KMS-11 (cell line): ENCODE measurements around the gene NCR3LG1.

Experiments used
- H2AFZ ChIP-seq: fragments of 200-600 bp; sonication (generic); 2 replicates; pipeline ENCODE4 v1.6.1; 2016; ENCODE audit warnings: antibody characterized with exemption, mixed run types, low read depth
- H3K27ac ChIP-seq: fragments of 200-600 bp; sonication (generic); 2 replicates; pipeline ENCODE4 v1.6.1; 2016; ENCODE audit warnings: mild to moderate bottlenecking, mixed run types
- H3K27me3 ChIP-seq: fragments of 200-600 bp; sonication (generic); 2 replicates; pipeline ENCODE4 v1.6.1; 2017; ENCODE audit warnings: mild to moderate bottlenecking, low read depth, mixed run types, moderate library complexity; ENCODE audit not compliant: insufficient read depth
- H3K36me3 ChIP-seq: fragments of 200-600 bp; sonication (generic); 2 replicates; pipeline ENCODE4 v1.6.1; 2017; ENCODE audit warnings: mild to moderate bottlenecking, mixed run types; ENCODE audit not compliant: insufficient read depth
- H3K4me1 ChIP-seq: fragments of 200-600 bp; sonication (generic); 2 replicates; pipeline ENCODE4 v1.6.1; 2016; ENCODE audit warnings: mild to moderate bottlenecking, low read depth, mixed run types; ENCODE audit not compliant: poor library complexity, severe bottlenecking
- H3K4me2 ChIP-seq: fragments of 200-600 bp; sonication (generic); 2 replicates; pipeline ENCODE4 v1.7.0; 2016; ENCODE audit warnings: mild to moderate bottlenecking, mixed run types
- H3K4me3 ChIP-seq: fragments of 200-600 bp; sonication (generic); IDR thresholded peaks from 2 replicates; pipeline ENCODE4 v1.6.1; 2017; ENCODE audit warnings: low read depth, low read length, mixed read lengths; ENCODE audit not compliant: insufficient read depth
- H3K79me2 ChIP-seq: fragments of 200-600 bp; sonication (generic); 2 replicates; pipeline ENCODE4 v1.6.1; 2016; ENCODE audit warnings: low read depth, mixed run types; ENCODE audit not compliant: insufficient read depth
- H3K9ac ChIP-seq: fragments of 200-600 bp; sonication (generic); 2 replicates; pipeline ENCODE4 v1.6.1; 2016; ENCODE audit warnings: mild to moderate bottlenecking, mixed run types
- H4K20me1 ChIP-seq: fragments of 200-600 bp; sonication (generic); 2 replicates; pipeline ENCODE4 v1.6.1; 2016; ENCODE audit warnings: mild to moderate bottlenecking, mixed run types; ENCODE audit not compliant: insufficient read depth
- CTCF ChIP-seq: fragments of 200-600 bp; sonication (generic); conservative IDR thresholded peaks from 2 replicates; pipeline ENCODE4 v1.6.1; 2017; ENCODE audit warnings: low read depth, mild to moderate bottlenecking, antibody characterized with exemption, low read length, moderate library complexity, mixed read lengths

Gene NCR3LG1

GRCh38 chr11:17351510-17352176, at the start of gene NCR3LG1:
Gene NCR3LG1, plus strand, starts transcription at chr11:17351800. Its CDS starts 170 bp downstream, at chr11:17351970.
- no peak within 1 kb of the TSS for H3K4me2 ChIP-seq
- no peak within 1 kb of the TSS for H3K27ac ChIP-seq
- H4K20me1 ChIP-seq = no peaks in the 10 kb centered on the region
- H2AFZ ChIP-seq = no peak within 1 kb of the TSS
- no peak within 1 kb of the TSS for H3K9ac ChIP-seq
- no peaks in the 10 kb centered on the region for H3K79me2 ChIP-seq
- no peak within 1 kb of the TSS for H3K4me3 ChIP-seq
- H3K27me3 ChIP-seq = no peaks in the 10 kb centered on the region
- peaks cover 9% of the 10 kb centered on the region for H3K4me1 ChIP-seq
- no peaks in the 10 kb centered on the region for H3K36me3 ChIP-seq
- TF ChIP-seq CTCF = no peak

- Histone ChIP-seq H3K36me3 (no peaks in the 10 kb centered on the region), H3K4me3 (no peak overlapping the region), H3K79me2 (no peaks in the 10 kb centered on the region), H3K27me3 (no peaks in the 10 kb centered on the region), H2AFZ (no peak overlapping the region), H3K4me1 (peaks cover 13% of the 10 kb centered on the region), H3K27ac (no peak overlapping the region), H3K4me2 (no peak overlapping the region), H3K9ac (no peak overlapping the region), H4K20me1 (no peaks in the 10 kb centered on the region)
- no peak for TF ChIP-seq CTCF
These were observed 38.0 kb upstream of the NCR3LG1 start for GRCh38 chr11:17313349-17314231.

GRCh38 chr11:17314232-17314547, 37.4 kb upstream of the NCR3LG1 start:
- Histone ChIP-seq H3K9ac (no peak overlapping the region), H3K4me2 (no peak overlapping the region), H3K27ac (no peak overlapping the region), H3K4me3 (no peak overlapping the region), H3K4me1 (peaks cover 13% of the 10 kb centered on the region), H3K27me3 (no peaks in the 10 kb centered on the region), H4K20me1 (no peaks in the 10 kb centered on the region), H3K79me2 (no peaks in the 10 kb centered on the region), H2AFZ (no peak overlapping the region), H3K36me3 (no peaks in the 10 kb centered on the region)
- TF ChIP-seq CTCF = no peak

- H3K27ac ChIP-seq = no peak overlapping the region
- H3K4me3 ChIP-seq = no peak overlapping the region
- H3K4me1 ChIP-seq = peaks cover 13% of the 10 kb centered on the region
These were observed 36.6 kb upstream of the NCR3LG1 start for GRCh38 chr11:17314904-17315426.

More at GRCh38 chr11:17314904-17315426, 36.6 kb upstream of the NCR3LG1 start:
- Histone ChIP-seq H3K79me2 (no peaks in the 10 kb centered on the region), H4K20me1 (no peaks in the 10 kb centered on the region), H3K9ac (no peak overlapping the region), H2AFZ (no peak overlapping the region), H3K27me3 (no peaks in the 10 kb centered on the region), H3K4me2 (no peak overlapping the region), H3K36me3 (no peaks in the 10 kb centered on the region)
- TF ChIP-seq CTCF = no peak
